ENCODE data around the gene CUX1.
"Not testable (repeated sequence)": the region's sequence is repeated elsewhere in the genome, so short reads cannot be mapped to it uniquely, and the experiment has no call there.

Gene CUX1

GRCh38 chr7:102178410-102178809 lies 361.0 kb downstream of the CUX1 start:
- no peak for DNase-seq (ENCODE audit: low read depth in 2 of 2)
- no peak overlapping the region for H3K4me3 ChIP-seq (replicated peaks in 1 of 2; ENCODE audit: low read depth in 2 of 2, low read length in 2 of 2)
- no peak for TF ChIP-seq CTCF (IDR thresholded peaks at IDR 0.05; ENCODE audit: low read depth, low read length)

- H3K4me3 ChIP-seq (replicated peaks in 1 of 2; ENCODE audit: low read depth in 2 of 2, low read length in 2 of 2): no peak overlapping the region
- DNase-seq (ENCODE audit: low read depth in 2 of 2): no peak
- no peak for TF ChIP-seq CTCF (IDR thresholded peaks at IDR 0.05; ENCODE audit: low read depth, low read length)
These were observed 363.3 kb downstream of the CUX1 start for GRCh38 chr7:102180727-102181126.

GRCh38 chr7:102181517-102181916 lies 364.1 kb downstream of the CUX1 start:
- no peak overlapping the region for H3K4me3 ChIP-seq (replicated peaks in 1 of 2; ENCODE audit: low read depth in 2 of 2, low read length in 2 of 2)
- no peak for DNase-seq (ENCODE audit: low read depth in 2 of 2)
- TF ChIP-seq CTCF (IDR thresholded peaks at IDR 0.05; ENCODE audit: low read depth, low read length): no peak

GRCh38 chr7:102182016-102182415 lies 364.6 kb downstream of the CUX1 start:
- DNase-seq (ENCODE audit: low read depth in 2 of 2): no peak
- TF ChIP-seq CTCF (IDR thresholded peaks at IDR 0.05; ENCODE audit: low read depth, low read length): no peak
- H3K4me3 ChIP-seq (replicated peaks in 1 of 2; ENCODE audit: low read depth in 2 of 2, low read length in 2 of 2): no peak overlapping the region

GRCh38 chr7:102183848-102184247 lies 366.4 kb downstream of the CUX1 start:
- not testable (repeated sequence) for H3K4me3 ChIP-seq (replicated peaks in 1 of 2; ENCODE audit: low read depth in 2 of 2, low read length in 2 of 2); DNase-seq (ENCODE audit: low read depth in 2 of 2)

GRCh38 chr7:102184303-102184702 lies 366.9 kb downstream of the CUX1 start:
- DNase-seq (ENCODE audit: low read depth in 2 of 2): no peak
- no peak overlapping the region for H3K4me3 ChIP-seq (replicated peaks in 1 of 2; ENCODE audit: low read depth in 2 of 2, low read length in 2 of 2)
- TF ChIP-seq CTCF (IDR thresholded peaks at IDR 0.05; ENCODE audit: low read depth, low read length): no peak

GRCh38 chr7:102185796-102186195 lies 368.4 kb downstream of the CUX1 start:
- no peak for DNase-seq (ENCODE audit: low read depth in 2 of 2)
- no peak for TF ChIP-seq CTCF (IDR thresholded peaks at IDR 0.05; ENCODE audit: low read depth, low read length)

More at GRCh38 chr7:102185796-102186195, 368.4 kb downstream of the CUX1 start:
- no peak overlapping the region for H3K4me3 ChIP-seq (replicated peaks in 1 of 2; ENCODE audit: low read depth in 2 of 2, low read length in 2 of 2)

Data from cardiac fibroblast (primary cell).